Activated naive CD4-positive, alpha-beta T cell treated with anti-CD3 and anti-CD28 coated beads, Interleukin-2, amount 10 ng/mL, durations not matched to agents 7 days and 5 days (primary cell): ENCODE measurements around the gene SUSD6.
A peak's percentile ranks its signal among the peaks of the same experiment; 100 is the strongest.
"Not testable (repeated sequence)": the region's sequence is repeated elsewhere in the genome, so short reads cannot be mapped to it uniquely, and the experiment has no call there.

Experiments
- CTCF ChIA-PET: fragments of 350-600 bp; sonication (Branson Sonifier 250); formaldehyde crosslinking; loops from one replicate; lab custom pipeline; 2021; ENCODE audit warnings: antibody characterized with exemption; lab: Charles Lee
- DNase-seq: peaks from one replicate; pipeline ENCODE4 v3.0.0-alpha.2; 2020
- H3K27ac Mint-ChIP-seq: one replicate; pipeline ENCODE4 v1.8.0; 2021; ENCODE audit warnings: mild to moderate bottlenecking, moderate library complexity, mixed read lengths
- H3K27me3 Mint-ChIP-seq: one replicate; pipeline ENCODE4 v1.8.0; 2021; ENCODE audit warnings: mild to moderate bottlenecking, mixed read lengths
- H3K36me3 Mint-ChIP-seq: one replicate; pipeline ENCODE4 v1.8.0; 2021; ENCODE audit warnings: mixed read lengths
- H3K4me1 Mint-ChIP-seq: one replicate; pipeline ENCODE4 v1.8.0; 2021; ENCODE audit warnings: mixed read lengths
- H3K4me3 Mint-ChIP-seq: one replicate; pipeline ENCODE4 v1.8.0; 2021; ENCODE audit warnings: mild to moderate bottlenecking, moderate library complexity, mixed read lengths
- H3K9me3 Mint-ChIP-seq: one replicate; pipeline ENCODE4 v1.8.0; 2021; ENCODE audit warnings: mixed read lengths

The SUSD6 gene

GRCh38 chr14:69695322-69696203, 84.2 kb downstream of the SUSD6 start:
- H3K36me3 Mint-ChIP-seq, result peaks cover 26% of the 10 kb centered on the region
- no peak for DNase-seq
- H3K4me1 Mint-ChIP-seq, result peaks cover 69% of the 10 kb centered on the region
- CTCF ChIA-PET, result no interaction called here
- H3K27ac Mint-ChIP-seq, result peak overlapping the region; percentile 68
- no peaks in the 10 kb centered on the region for H3K27me3 Mint-ChIP-seq
- H3K4me3 Mint-ChIP-seq, result no peak overlapping the region
- no peaks in the 10 kb centered on the region for H3K9me3 Mint-ChIP-seq

- CTCF ChIA-PET, result no interaction called here
- Mint-ChIP-seq H3K9me3 (no peaks in the 10 kb centered on the region), H3K36me3 (peaks cover 27% of the 10 kb centered on the region), H3K4me1 (peaks cover 72% of the 10 kb centered on the region), H3K4me3 (no peak overlapping the region), H3K27ac (peak overlapping the region; percentile 68), H3K27me3 (no peaks in the 10 kb centered on the region)
- DNase-seq, result no peak
These were observed 84.8 kb downstream of the SUSD6 start for GRCh38 chr14:69696204-69696527.

GRCh38 chr14:69696633-69697557, 85.5 kb downstream of the SUSD6 start:
- peaks cover 25% of the 10 kb centered on the region for H3K36me3 Mint-ChIP-seq

GRCh38 chr14:69698572-69698971, 87.2 kb downstream of the SUSD6 start:
- CTCF ChIA-PET, result interaction anchor here (1.0 to 2.0 kb wide), 2 partner anchors 11 to 32 kb away, joined by 3 to 6 read pairs; no protein-coding TSS in a partner anchor
- no peak overlapping the region for H3K4me3 Mint-ChIP-seq
- H3K36me3 Mint-ChIP-seq, result peaks cover 25% of the 10 kb centered on the region
- no peaks in the 10 kb centered on the region for H3K27me3 Mint-ChIP-seq
- peaks cover 83% of the 10 kb centered on the region for H3K4me1 Mint-ChIP-seq
- H3K27ac Mint-ChIP-seq, result no peak overlapping the region
- H3K9me3 Mint-ChIP-seq, result no peaks in the 10 kb centered on the region
- no peak for DNase-seq

More at GRCh38 chr14:69696633-69697557, 85.5 kb downstream of the SUSD6 start:
- Mint-ChIP-seq H3K27ac (peak overlapping the region; percentile 29), H3K4me1 (peaks cover 78% of the 10 kb centered on the region), H3K9me3 (no peaks in the 10 kb centered on the region), H3K4me3 (peak overlapping the region; percentile 19), H3K27me3 (no peaks in the 10 kb centered on the region)
- peak; percentile 47 for DNase-seq
- CTCF ChIA-PET, result no interaction called here

- H3K36me3 Mint-ChIP-seq, result peaks cover 31% of the 10 kb centered on the region
- CTCF ChIA-PET, result interaction anchor here (2.0 kb wide), 1 partner anchor 10 kb away, joined by 6 read pairs; no protein-coding TSS in a partner anchor
- not testable (repeated sequence) for H3K9me3 Mint-ChIP-seq, H3K4me3 Mint-ChIP-seq, DNase-seq, H3K27me3 Mint-ChIP-seq, H3K27ac Mint-ChIP-seq
- H3K4me1 Mint-ChIP-seq, result peaks cover 83% of the 10 kb centered on the region
These were observed 87.8 kb downstream of the SUSD6 start for GRCh38 chr14:69699243-69699642.

DNA sequence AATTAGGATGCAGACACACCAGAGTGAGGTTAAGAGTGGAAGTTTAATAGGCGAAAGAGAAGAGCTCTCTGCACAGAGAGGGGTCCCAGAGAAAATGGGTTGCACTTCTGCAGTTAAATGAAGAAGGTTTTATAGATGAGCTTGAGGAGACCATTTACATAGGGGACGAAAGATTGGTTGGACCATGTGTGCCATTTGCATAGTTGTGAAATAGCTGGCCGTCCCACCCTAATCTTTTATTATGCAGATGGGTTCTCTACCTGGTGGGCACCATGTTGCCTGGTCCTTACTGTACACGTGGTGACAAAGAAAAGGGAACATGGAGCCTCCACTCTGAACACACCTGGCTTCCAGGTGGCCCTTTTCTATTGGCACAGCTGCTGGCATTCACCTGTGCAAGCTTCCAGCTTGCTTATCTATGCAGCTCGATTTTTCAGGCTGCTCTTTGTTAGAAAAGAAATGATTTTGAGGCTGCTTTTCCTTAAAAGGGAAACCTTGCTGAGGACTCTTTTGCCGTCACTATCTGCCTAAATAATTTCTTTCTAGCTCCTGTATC, 88.4 kb downstream of the SUSD6 start:
- no peaks in the 10 kb centered on the region for H3K27me3 Mint-ChIP-seq
- H3K4me3 Mint-ChIP-seq, result no peak overlapping the region
- CTCF ChIA-PET, result interaction anchor here (2.0 kb wide), 1 partner anchor 10 kb away, joined by 6 read pairs; no protein-coding TSS in a partner anchor
- H3K4me1 Mint-ChIP-seq, result peaks cover 81% of the 10 kb centered on the region
- H3K9me3 Mint-ChIP-seq, result no peaks in the 10 kb centered on the region
- H3K27ac Mint-ChIP-seq, result no peak overlapping the region
- H3K36me3 Mint-ChIP-seq, result peaks cover 31% of the 10 kb centered on the region
- no peak for DNase-seq

- DNase-seq, result no peak
- Mint-ChIP-seq H3K27me3 (no peaks in the 10 kb centered on the region), H3K9me3 (no peaks in the 10 kb centered on the region), H3K4me3 (no peak overlapping the region), H3K36me3 (peaks cover 37% of the 10 kb centered on the region), H3K4me1 (peaks cover 81% of the 10 kb centered on the region), H3K27ac (no peak overlapping the region)
- CTCF ChIA-PET, result no interaction called here
These were observed 89.2 kb downstream of the SUSD6 start for GRCh38 chr14:69700575-69700974.

DNA sequence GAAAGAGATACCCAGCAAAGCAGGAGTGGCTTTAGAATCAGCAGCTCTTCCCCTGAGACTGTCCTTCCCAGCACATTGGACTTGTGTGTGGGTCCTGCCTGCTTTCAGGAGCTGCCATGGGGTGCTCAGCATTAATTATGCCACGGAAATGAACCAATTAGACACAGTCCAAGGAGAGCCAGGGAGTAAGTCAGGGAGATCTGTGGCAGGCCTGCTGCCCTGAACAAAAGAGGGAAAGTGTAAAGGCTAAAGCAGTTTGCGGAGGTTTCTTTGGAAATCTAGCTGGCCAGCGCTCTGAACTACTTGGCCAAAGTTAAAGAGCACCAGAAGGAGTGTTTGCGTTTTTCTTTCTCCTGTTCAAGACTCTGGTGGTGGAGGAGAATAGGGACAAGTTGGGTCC, 89.9 kb downstream of the SUSD6 start:
- Mint-ChIP-seq H3K9me3 (no peaks in the 10 kb centered on the region), H3K4me1 (peaks cover 81% of the 10 kb centered on the region), H3K4me3 (no peak overlapping the region), H3K36me3 (peaks cover 42% of the 10 kb centered on the region), H3K27ac (no peak overlapping the region), H3K27me3 (no peaks in the 10 kb centered on the region)
- no peak for DNase-seq
- CTCF ChIA-PET, result interaction anchor here (1.1 kb wide), 1 partner anchor 18 kb away, joined by 4 read pairs; no protein-coding TSS in a partner anchor

- CTCF ChIA-PET, result interaction anchor here (1.1 kb wide), 1 partner anchor 18 kb away, joined by 4 read pairs; no protein-coding TSS in a partner anchor
- no peak for DNase-seq
- H3K27ac Mint-ChIP-seq, result no peak overlapping the region
- H3K27me3 Mint-ChIP-seq, result no peaks in the 10 kb centered on the region
- no peak overlapping the region for H3K4me3 Mint-ChIP-seq
- H3K9me3 Mint-ChIP-seq, result no peaks in the 10 kb centered on the region
- H3K36me3 Mint-ChIP-seq, result peaks cover 43% of the 10 kb centered on the region
- peaks cover 79% of the 10 kb centered on the region for H3K4me1 Mint-ChIP-seq
These were observed 90.5 kb downstream of the SUSD6 start for GRCh38 chr14:69701857-69702256.

GRCh38 chr14:69703047-69704039, 91.9 kb downstream of the SUSD6 start:
- DNase-seq, result no peak
- Mint-ChIP-seq H3K27ac (peak overlapping the region; percentile 19), H3K4me3 (no peak overlapping the region), H3K9me3 (no peaks in the 10 kb centered on the region), H3K36me3 (peaks cover 45% of the 10 kb centered on the region), H3K27me3 (no peaks in the 10 kb centered on the region), H3K4me1 (peaks cover 71% of the 10 kb centered on the region)
- CTCF ChIA-PET, result interaction anchor here (1.2 to 1.6 kb wide), 4 partner anchors 42 to 118 kb away, joined by 3 to 6 read pairs (median 4); no protein-coding TSS in a partner anchor

DNA sequence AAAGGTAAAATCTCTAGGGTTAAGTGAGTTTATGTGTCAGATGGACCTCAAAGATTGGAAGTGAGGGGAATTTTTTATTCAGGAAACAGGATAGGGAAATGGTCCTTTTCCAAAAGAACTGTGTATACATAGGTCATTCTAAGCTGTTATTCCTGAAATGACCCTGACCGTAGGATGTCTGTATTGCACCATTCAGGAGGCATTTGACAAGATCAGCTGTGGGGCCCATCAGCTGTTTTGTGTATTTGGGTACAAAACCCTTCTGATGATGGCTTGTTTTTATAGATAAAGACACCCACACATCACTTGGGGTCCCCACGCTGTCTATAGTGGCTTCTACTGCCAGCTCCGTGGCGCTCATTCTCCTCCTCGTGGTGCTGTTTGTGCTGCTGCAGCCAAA, 92.9 kb downstream of the SUSD6 start:
- peaks cover 45% of the 10 kb centered on the region for H3K36me3 Mint-ChIP-seq
- H3K4me3 Mint-ChIP-seq, result no peak overlapping the region
- peak overlapping the region; percentile 2 for H3K27ac Mint-ChIP-seq
- DNase-seq, result no peak
- no peaks in the 10 kb centered on the region for H3K9me3 Mint-ChIP-seq
- peaks cover 71% of the 10 kb centered on the region for H3K4me1 Mint-ChIP-seq
- CTCF ChIA-PET, result interaction anchor here (1.2 to 1.6 kb wide), 4 partner anchors 43 to 119 kb away, joined by 3 to 6 read pairs (median 4); no protein-coding TSS in a partner anchor
- H3K27me3 Mint-ChIP-seq, result no peaks in the 10 kb centered on the region

DNA sequence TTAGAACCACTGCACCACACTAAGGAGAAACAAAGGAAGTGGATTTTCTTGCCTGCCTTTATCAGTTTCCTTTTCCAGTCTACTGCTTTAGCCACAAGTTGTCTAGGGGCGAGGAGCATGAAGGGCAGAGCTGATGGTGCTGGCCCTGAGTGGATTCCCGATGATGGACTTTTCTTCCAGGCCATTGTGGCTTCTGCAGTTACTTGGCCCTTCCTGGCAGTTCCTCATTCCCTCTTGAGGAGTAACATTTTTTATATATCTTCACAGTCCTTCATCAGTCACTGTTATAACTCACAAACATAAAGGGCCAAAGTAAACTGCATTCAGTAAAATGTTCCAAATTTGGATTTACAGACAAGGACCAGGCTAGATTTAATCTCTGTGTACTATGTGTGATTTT, 94.3 kb downstream of the SUSD6 start:
- Mint-ChIP-seq H3K27me3 (no peaks in the 10 kb centered on the region), H3K4me1 (peaks cover 71% of the 10 kb centered on the region), H3K27ac (no peak overlapping the region), H3K4me3 (no peak overlapping the region), H3K36me3 (peaks cover 54% of the 10 kb centered on the region), H3K9me3 (no peaks in the 10 kb centered on the region)
- CTCF ChIA-PET, result interaction anchor here (0.7 to 1.0 kb wide), 2 partner anchors 11 to 21 kb away, joined by 3 read pairs; no protein-coding TSS in a partner anchor
- no peak for DNase-seq

- no peak for DNase-seq
- Mint-ChIP-seq H3K36me3 (peaks cover 71% of the 10 kb centered on the region), H3K9me3 (no peaks in the 10 kb centered on the region), H3K27ac (no peak overlapping the region), H3K4me1 (peaks cover 72% of the 10 kb centered on the region), H3K27me3 (no peaks in the 10 kb centered on the region), H3K4me3 (no peak overlapping the region)
- CTCF ChIA-PET, result interaction anchor here (0.8 to 1.7 kb wide), 4 partner anchors 23 to 112 kb away, joined by 3 to 5 read pairs (median 4); no protein-coding TSS in a partner anchor
These were observed 96.7 kb downstream of the SUSD6 start for GRCh38 chr14:69708049-69708448.
